ENCODE measurements around the gene GCM1. TPM values are rescaled to one million over a fixed set of nuclear protein-coding genes. Genes with fewer than 3 reads are reported as not detected.
A peak's percentile ranks its signal among the peaks of the same experiment; 100 is the strongest.

GCM1 gene
- total RNA-seq, 1 experiment from 2014 or later: 0.38 TPM

- Mint-ChIP-seq H3K36me3 (ENCODE audit: insufficient read depth, unreplicated experiment) (peaks cover 7% of the 10 kb centered on the region), H3K27me3 (ENCODE audit: unreplicated experiment) (no peaks in the 10 kb centered on the region), H3K4me1 (ENCODE audit: low read depth, unreplicated experiment) (peaks cover 17% of the 10 kb centered on the region), H3K9me3 (ENCODE audit: low read depth, unreplicated experiment) (no peaks in the 10 kb centered on the region), H3K27ac (ENCODE audit: unreplicated experiment) (no peak overlapping the region), H3K4me3 (ENCODE audit: low read depth, unreplicated experiment) (no peak overlapping the region)
- TF ChIP-seq CTCF (IDR thresholded peaks at IDR 0.05; ENCODE audit: unreplicated experiment): no peak
- no peak for DNase-seq
- BruUV-seq (replicated peaks): no TSS peak
- CTCF ChIA-PET: interaction anchor here (0.7 kb wide), 1 partner anchor 90 kb away, joined by 3 read pairs; no protein-coding TSS in a partner anchor
- intact Hi-C loops (cut with micrococcal nuclease; ENCODE audit: unreplicated experiment): no loop called here
Measured at GRCh38 chr6:53189554-53189953, 40.9 kb upstream of the GCM1 start.

GRCh38 chr6:53188833-53189232 is 40.2 kb upstream of the GCM1 start:
- Mint-ChIP-seq H3K9me3 (ENCODE audit: low read depth, unreplicated experiment) (no peaks in the 10 kb centered on the region), H3K27me3 (ENCODE audit: unreplicated experiment) (no peaks in the 10 kb centered on the region), H3K4me1 (ENCODE audit: low read depth, unreplicated experiment) (peaks cover 21% of the 10 kb centered on the region), H3K36me3 (ENCODE audit: insufficient read depth, unreplicated experiment) (peaks cover 7% of the 10 kb centered on the region), H3K4me3 (ENCODE audit: low read depth, unreplicated experiment) (no peak overlapping the region), H3K27ac (ENCODE audit: unreplicated experiment) (no peak overlapping the region)
- CTCF ChIA-PET: no interaction called here
- no TSS peak for BruUV-seq (replicated peaks)
- intact Hi-C loops (cut with micrococcal nuclease; ENCODE audit: unreplicated experiment): no loop called here
- no peak for DNase-seq
- TF ChIP-seq CTCF (IDR thresholded peaks at IDR 0.05; ENCODE audit: unreplicated experiment): no peak

GRCh38 chr6:53180678-53181077 is 32.0 kb upstream of the GCM1 start:
- Mint-ChIP-seq H3K4me3 (ENCODE audit: low read depth, unreplicated experiment) (no peak overlapping the region), H3K27ac (ENCODE audit: unreplicated experiment) (no peak overlapping the region), H3K4me1 (ENCODE audit: low read depth, unreplicated experiment) (peaks cover 14% of the 10 kb centered on the region), H3K9me3 (ENCODE audit: low read depth, unreplicated experiment) (no peaks in the 10 kb centered on the region), H3K27me3 (ENCODE audit: unreplicated experiment) (no peaks in the 10 kb centered on the region), H3K36me3 (ENCODE audit: insufficient read depth, unreplicated experiment) (no peaks in the 10 kb centered on the region)
- BruUV-seq (replicated peaks): no TSS peak
- CTCF ChIA-PET: interaction anchor here (1.0 kb wide), 1 partner anchor 121 kb away, joined by 3 read pairs; no protein-coding TSS in a partner anchor
- TF ChIP-seq CTCF (IDR thresholded peaks at IDR 0.05; ENCODE audit: unreplicated experiment): no peak
- DNase-seq: no peak
- intact Hi-C loops (cut with micrococcal nuclease; ENCODE audit: unreplicated experiment): no loop called here

GRCh38 chr6:53179961-53180651 is 31.5 kb upstream of the GCM1 start:
- no peaks in the 10 kb centered on the region for H3K36me3 Mint-ChIP-seq (ENCODE audit: insufficient read depth, unreplicated experiment)
- intact Hi-C loops (cut with micrococcal nuclease; ENCODE audit: unreplicated experiment): loop anchor here (10.0 kb wide), 1 partner anchor 545 kb away; no protein-coding TSS in a partner anchor

More at GRCh38 chr6:53179961-53180651, 31.5 kb upstream of the GCM1 start:
- no peak for TF ChIP-seq CTCF (IDR thresholded peaks at IDR 0.05; ENCODE audit: unreplicated experiment)
- BruUV-seq (replicated peaks): no TSS peak
- Mint-ChIP-seq H3K4me1 (ENCODE audit: low read depth, unreplicated experiment) (peaks cover 14% of the 10 kb centered on the region), H3K27ac (ENCODE audit: unreplicated experiment) (no peak overlapping the region), H3K27me3 (ENCODE audit: unreplicated experiment) (no peaks in the 10 kb centered on the region), H3K4me3 (ENCODE audit: low read depth, unreplicated experiment) (no peak overlapping the region), H3K9me3 (ENCODE audit: low read depth, unreplicated experiment) (no peaks in the 10 kb centered on the region)
- CTCF ChIA-PET: interaction anchor here (1.0 kb wide), 1 partner anchor 121 kb away, joined by 3 read pairs; no protein-coding TSS in a partner anchor
- peak; percentile 27 for DNase-seq
